Adipocyte (in vitro differentiated cells): ENCODE measurements around the gene KCNK18.

ENCODE experiments used
- DNase-seq: peaks from one replicate; pipeline ENCODE4 v3.0.0-alpha.2; 2015; ENCODE audit warnings: low read depth
- H3K27me3 ChIP-seq: replicated peaks from 2 replicates; pipeline ENCODE4 v1.7.0; 2013; ENCODE audit warnings: mild to moderate bottlenecking, low read length, moderate library complexity; ENCODE audit not compliant: control insufficient read depth, insufficient read depth
- H3K36me3 ChIP-seq: 2 replicates; pipeline ENCODE4 v1.7.0; 2013; ENCODE audit warnings: low read length, mild to moderate bottlenecking, moderate library complexity; ENCODE audit not compliant: control insufficient read depth, insufficient read depth, severe bottlenecking
- H3K4me1 ChIP-seq: 2 replicates; pipeline ENCODE4 v1.7.0; 2013; ENCODE audit warnings: mild to moderate bottlenecking, low read length, moderate library complexity; ENCODE audit not compliant: control insufficient read depth, insufficient read depth
- H3K4me3 ChIP-seq: 2 replicates; pipeline ENCODE4 v1.7.0; 2013; ENCODE audit warnings: mild to moderate bottlenecking, low read length, moderate library complexity
- H3K9ac ChIP-seq: 2 replicates; pipeline ENCODE4 v1.7.0; 2013; ENCODE audit warnings: mild to moderate bottlenecking, low read length, moderate library complexity
- H3K9me3 ChIP-seq: 2 replicates; pipeline ENCODE4 v1.7.0; 2013; ENCODE audit warnings: mild to moderate bottlenecking, low read length, moderate library complexity; ENCODE audit not compliant: control insufficient read depth

Gene KCNK18

GRCh38 chr10:117204316-117204715 lies 7.0 kb downstream of the KCNK18 start:
- Histone ChIP-seq H3K4me1 (no peaks in the 10 kb centered on the region), H3K4me3 (no peak overlapping the region), H3K9ac (no peak overlapping the region), H3K27me3 (peaks cover 38% of the 10 kb centered on the region), H3K36me3 (no peaks in the 10 kb centered on the region), H3K9me3 (no peaks in the 10 kb centered on the region)
- DNase-seq, result no peak

DNA sequence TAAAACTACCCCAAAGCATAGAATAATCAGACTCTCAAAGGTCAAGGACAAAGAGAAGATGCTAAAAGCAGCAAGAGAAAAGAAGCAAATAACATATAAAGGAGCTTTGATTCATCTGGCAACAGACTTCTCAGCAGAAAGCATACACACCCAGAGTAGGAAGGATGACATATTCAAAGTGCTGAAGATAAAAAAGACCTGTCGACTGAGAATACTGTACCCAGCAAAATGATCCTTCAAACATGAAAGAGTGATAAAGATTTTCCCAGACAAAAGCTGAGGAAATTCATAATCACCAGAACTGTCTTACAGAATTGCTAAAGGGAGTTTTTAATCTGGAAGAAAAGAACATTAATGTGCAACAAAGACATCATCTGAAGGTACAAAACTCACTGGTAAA lies 14.9 kb downstream of the KCNK18 start:
- no peaks in the 10 kb centered on the region for H3K36me3 ChIP-seq
- no peak for DNase-seq
- H3K27me3 ChIP-seq, result peaks cover 50% of the 10 kb centered on the region
- H3K4me1 ChIP-seq, result peaks cover 9% of the 10 kb centered on the region
- no peak overlapping the region for H3K4me3 ChIP-seq
- H3K9me3 ChIP-seq, result peaks cover 26% of the 10 kb centered on the region
- H3K9ac ChIP-seq, result no peak overlapping the region

DNA sequence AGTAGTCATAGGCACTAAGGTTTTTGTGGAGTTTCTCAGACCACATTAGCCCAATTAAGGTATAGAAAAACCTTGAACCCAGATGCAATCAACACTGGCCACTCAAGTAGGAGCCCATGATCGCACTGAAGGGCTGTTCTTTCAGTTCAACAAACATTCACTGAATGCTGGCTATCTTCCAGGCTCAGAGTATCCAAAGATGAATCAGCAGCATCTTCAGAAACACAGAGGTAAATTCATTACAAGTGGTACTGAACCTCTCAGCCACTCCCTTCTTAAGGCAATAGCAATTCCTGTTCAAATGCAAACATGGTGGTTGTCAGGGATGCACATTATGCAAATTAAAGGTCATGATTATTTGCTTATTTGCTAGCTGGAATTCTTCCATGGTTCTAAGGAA lies 17.1 kb downstream of the KCNK18 start:
- Histone ChIP-seq H3K4me1 (peaks cover 12% of the 10 kb centered on the region), H3K27me3 (peaks cover 52% of the 10 kb centered on the region)
- no peak for DNase-seq

DNA sequence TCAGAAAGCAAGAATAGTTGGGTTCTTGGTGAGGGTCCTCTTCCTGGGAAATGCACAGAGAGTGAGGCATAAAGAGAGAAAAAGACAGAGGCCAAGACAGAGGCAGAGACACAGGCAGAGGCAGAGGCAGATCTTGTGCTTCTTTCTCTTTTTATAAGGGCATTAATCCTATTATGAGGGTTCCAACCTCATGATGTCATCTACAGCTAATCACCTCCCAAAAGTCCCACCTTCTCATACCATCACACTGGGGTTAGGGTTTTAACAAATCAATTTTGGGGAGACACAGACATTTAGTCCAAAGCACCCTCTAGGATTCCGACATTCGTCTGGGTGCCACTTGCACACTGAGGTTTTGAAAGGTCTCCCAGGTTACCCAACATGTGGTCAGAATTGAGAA lies 17.8 kb downstream of the KCNK18 start:
- H3K36me3 ChIP-seq, result no peaks in the 10 kb centered on the region
- peaks cover 12% of the 10 kb centered on the region for H3K4me1 ChIP-seq
- no peak overlapping the region for H3K9ac ChIP-seq
- H3K9me3 ChIP-seq, result peaks cover 26% of the 10 kb centered on the region
- H3K27me3 ChIP-seq, result peaks cover 54% of the 10 kb centered on the region
- no peak overlapping the region for H3K4me3 ChIP-seq
- DNase-seq, result no peak

More for the DNA sequence above, 17.1 kb downstream of the KCNK18 start:
- H3K36me3 ChIP-seq, result no peaks in the 10 kb centered on the region
- no peak overlapping the region for H3K9ac ChIP-seq
- peaks cover 26% of the 10 kb centered on the region for H3K9me3 ChIP-seq
- no peak overlapping the region for H3K4me3 ChIP-seq

GRCh38 chr10:117216028-117216427 lies 18.7 kb downstream of the KCNK18 start:
- peak overlapping the region; percentile 80 for H3K4me3 ChIP-seq
- no peaks in the 10 kb centered on the region for H3K36me3 ChIP-seq
- peaks cover 12% of the 10 kb centered on the region for H3K4me1 ChIP-seq
- peak overlapping the region; percentile 71 for H3K9ac ChIP-seq
- peaks cover 23% of the 10 kb centered on the region for H3K9me3 ChIP-seq
- no peak for DNase-seq
- peaks cover 58% of the 10 kb centered on the region for H3K27me3 ChIP-seq

- peaks cover 12% of the 10 kb centered on the region for H3K4me1 ChIP-seq
- H3K9me3 ChIP-seq, result peaks cover 16% of the 10 kb centered on the region
- DNase-seq, result peak; percentile 85
- H3K4me3 ChIP-seq, result peak overlapping the region; percentile 80
- H3K9ac ChIP-seq, result peak overlapping the region; percentile 71
- no peaks in the 10 kb centered on the region for H3K36me3 ChIP-seq
- H3K27me3 ChIP-seq, result peaks cover 65% of the 10 kb centered on the region
Observed at GRCh38 chr10:117216611-117217195, 19.4 kb downstream of the KCNK18 start.

DNA sequence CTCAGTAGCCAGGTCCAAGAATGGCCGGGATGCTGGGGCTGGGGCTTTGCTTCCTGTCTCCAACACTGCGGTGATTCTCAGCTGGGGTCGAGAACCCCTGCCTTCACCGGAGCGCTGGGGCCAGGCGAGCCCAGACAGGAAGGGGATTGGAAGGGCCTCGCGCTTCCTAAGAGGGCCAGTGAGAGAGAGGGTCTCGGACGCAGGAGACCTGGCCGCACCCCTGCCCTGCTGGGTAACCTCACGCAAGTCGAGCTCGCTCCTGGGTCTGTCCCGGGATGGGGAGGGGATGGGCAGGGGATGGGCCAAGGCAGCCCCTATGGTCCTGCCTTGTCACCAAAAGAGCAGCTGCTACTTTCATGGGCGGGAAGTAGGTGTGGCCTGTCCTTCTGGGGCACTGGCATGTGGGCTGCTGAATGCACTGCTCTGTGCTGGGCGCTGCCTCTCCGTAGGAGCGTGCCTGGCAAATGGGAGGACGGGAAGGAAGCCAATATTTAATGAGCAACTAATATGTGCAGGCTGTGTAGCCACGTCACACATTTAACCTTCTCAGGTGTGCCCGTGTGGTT lies 20.0 kb downstream of the KCNK18 start:
- Histone ChIP-seq H3K4me1 (peaks cover 12% of the 10 kb centered on the region), H3K4me3 (peak overlapping the region; percentile 80), H3K36me3 (no peaks in the 10 kb centered on the region), H3K9ac (peak overlapping the region; percentile 71), H3K9me3 (peaks cover 10% of the 10 kb centered on the region), H3K27me3 (peaks cover 70% of the 10 kb centered on the region)
- no peak for DNase-seq

GRCh38 chr10:117218654-117219053 lies 21.4 kb downstream of the KCNK18 start:
- Histone ChIP-seq H3K4me3 (no peak overlapping the region), H3K9ac (no peak overlapping the region), H3K27me3 (peaks cover 80% of the 10 kb centered on the region), H3K9me3 (no peaks in the 10 kb centered on the region), H3K36me3 (no peaks in the 10 kb centered on the region), H3K4me1 (peaks cover 12% of the 10 kb centered on the region)
- DNase-seq, result no peak

- H3K36me3 ChIP-seq, result no peaks in the 10 kb centered on the region
- peaks cover 11% of the 10 kb centered on the region for H3K4me1 ChIP-seq
- H3K9me3 ChIP-seq, result no peaks in the 10 kb centered on the region
- no peak overlapping the region for H3K9ac ChIP-seq
- peaks cover 81% of the 10 kb centered on the region for H3K27me3 ChIP-seq
- no peak overlapping the region for H3K4me3 ChIP-seq
- no peak for DNase-seq
Observed at GRCh38 chr10:117221156-117221711, 23.9 kb downstream of the KCNK18 start.

GRCh38 chr10:117222552-117222951 lies 25.3 kb downstream of the KCNK18 start:
- Histone ChIP-seq H3K9me3 (no peaks in the 10 kb centered on the region), H3K27me3 (peaks cover 73% of the 10 kb centered on the region), H3K9ac (no peak overlapping the region), H3K4me3 (no peak overlapping the region), H3K4me1 (no peaks in the 10 kb centered on the region), H3K36me3 (no peaks in the 10 kb centered on the region)
- DNase-seq, result no peak

DNA sequence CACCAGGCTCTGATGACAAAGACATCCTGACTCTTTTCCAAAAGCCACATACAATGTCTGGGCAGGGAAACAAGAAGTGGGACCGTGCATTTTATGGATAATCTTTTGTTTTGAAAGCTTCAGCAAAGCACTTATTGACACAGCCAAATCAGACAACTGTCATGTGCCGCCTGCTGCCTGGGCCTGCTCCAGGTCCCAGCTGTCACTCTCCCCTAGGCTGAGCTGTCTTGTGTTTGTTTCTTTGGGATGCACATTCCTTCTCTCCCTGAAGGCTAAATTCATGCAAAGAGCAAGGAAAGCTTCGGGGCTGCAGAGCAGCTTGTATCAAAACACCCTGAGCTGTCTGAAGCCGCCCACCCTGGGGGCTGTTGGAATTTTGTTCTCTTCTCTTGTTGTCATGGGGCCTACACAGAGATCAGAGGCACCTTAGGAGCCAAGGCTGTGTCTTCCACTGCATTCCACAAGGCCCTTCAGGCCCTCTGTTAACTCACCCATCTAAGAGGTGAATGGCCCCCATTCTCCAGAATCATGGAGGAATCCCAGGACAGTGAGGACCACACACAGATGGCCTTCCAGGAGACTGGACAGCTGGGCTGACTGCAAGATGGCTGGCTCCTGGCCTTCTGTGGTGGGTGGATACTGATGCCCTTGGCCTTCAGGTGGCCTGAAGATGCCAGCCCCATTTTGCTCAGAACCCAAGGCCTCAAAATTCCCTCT lies 25.8 kb downstream of the KCNK18 start:
- H3K27me3 ChIP-seq, result peaks cover 73% of the 10 kb centered on the region
- no peaks in the 10 kb centered on the region for H3K36me3 ChIP-seq
- H3K9ac ChIP-seq, result no peak overlapping the region
- no peak overlapping the region for H3K4me3 ChIP-seq
- no peaks in the 10 kb centered on the region for H3K9me3 ChIP-seq
- H3K4me1 ChIP-seq, result no peaks in the 10 kb centered on the region
- DNase-seq, result no peak
